B cell (primary cell): Measurements from ENCODE around the gene COL21A1. TPM values are rescaled to one million over a fixed set of nuclear protein-coding genes. Genes with fewer than 3 reads are reported as not detected.

ENCODE experiments used
- ATAC-seq: fragments of 200-7000 bp; cut with Tn5 transposase; one replicate; pipeline ENCODE4 v1.10.0; 2021; ENCODE audit warnings: low read depth, mild to moderate bottlenecking, moderate number of reproducible peaks, moderate library complexity
- CTCF ChIA-PET: fragments of 350-600 bp; sonication (Branson Sonifier 250); formaldehyde crosslinking; loops from one replicate; lab custom pipeline; 2021; ENCODE audit warnings: antibody characterized with exemption, inconsistent platforms; lab: Charles Lee
- POLR2A ChIA-PET: fragments of 350-600 bp; sonication (Branson Sonifier 250); formaldehyde crosslinking; loops from one replicate; lab custom pipeline; 2021; ENCODE audit warnings: antibody characterized with exemption; lab: Charles Lee
- DNase-seq: peaks from one replicate; pipeline ENCODE4 v3.0.0; 2013
- H2AFZ ChIP-seq: 2 replicates; pipeline ENCODE4 v1.6.1; 2012; ENCODE audit warnings: mild to moderate bottlenecking, low read depth, low read length; ENCODE audit not compliant: insufficient read depth, poor library complexity, severe bottlenecking
- H3K27ac ChIP-seq, 2 donors: 1 replicate in 1 of 2; 2 replicates in 1 of 2; pipeline ENCODE4 v1.5.1; 2012 to 2013; ENCODE audit warnings: low read length in 2 of 2, mild to moderate bottlenecking in 2 of 2, moderate library complexity in 1 of 2
- H3K27me3 ChIP-seq, 4 experiments: fragments of 200-600 bp in 1 of 4; sonication (generic) in 1 of 4; replicated peaks in 1 of 4; 1 replicate in 2 of 4; 2 replicates in 2 of 4; pipeline versions ENCODE4 v1.6.1 to v1.7.0; 2013 to 2016; ENCODE audit warnings: low read length in 3 of 4, mild to moderate bottlenecking in 2 of 4, mixed read lengths in 1 of 4, moderate library complexity in 1 of 4; ENCODE audit not compliant: insufficient read depth in 4 of 4, control insufficient read depth in 3 of 4; ENCODE audit errors: control extremely low read depth in 1 of 4
- H3K36me3 ChIP-seq, 2 experiments: replicated peaks in 1 of 2; 1 replicate in 1 of 2; 2 replicates in 1 of 2; pipeline versions ENCODE4 v1.6.1 to v1.7.1; 2013; ENCODE audit warnings: low read length in 1 of 2; ENCODE audit not compliant: insufficient read depth in 2 of 2, control insufficient read depth in 1 of 2; ENCODE audit errors: control extremely low read depth in 1 of 2, extremely low read depth in 1 of 2
- H3K4me1 ChIP-seq, 2 donors: fragments of 200-600 bp in 1 of 2; sonication (generic) in 1 of 2; 1 replicate in 1 of 2; 2 replicates in 1 of 2; pipeline versions ENCODE4 v1.5.1 to v1.6.1; 2013 to 2017; ENCODE audit warnings: low read length in 2 of 2; ENCODE audit not compliant: control insufficient read depth in 2 of 2, insufficient read depth in 2 of 2
- H3K4me2 ChIP-seq: replicated peaks from 2 replicates; pipeline ENCODE3; 2012; ENCODE audit warnings: mild to moderate bottlenecking, low read depth, low read length; ENCODE audit not compliant: poor library complexity, severe bottlenecking
- H3K4me3 ChIP-seq, 5 experiments: fragments of 200-600 bp in 1 of 5; sonication (generic) in 1 of 5; 1 replicate in 3 of 5; 2 replicates in 2 of 5; pipeline versions ENCODE4 v1.5.1 to v1.7.0; 2011 to 2016; ENCODE audit warnings: low read length in 4 of 5, mild to moderate bottlenecking in 4 of 5, low read depth in 2 of 5, control low read depth in 1 of 5, moderate library complexity in 1 of 5; ENCODE audit not compliant: insufficient read depth in 1 of 5; ENCODE audit errors: control extremely low read depth in 1 of 5, extremely low read depth in 1 of 5
- H3K79me2 ChIP-seq: fragments of 200-600 bp; sonication (generic); one replicate; pipeline ENCODE4 v1.6.0; 2016; ENCODE audit warnings: low read length; ENCODE audit not compliant: control insufficient read depth, insufficient read depth
- H3K9ac ChIP-seq: fragments of 200-600 bp; sonication (generic); 2 replicates; pipeline ENCODE4 v1.6.1; 2017; ENCODE audit warnings: mild to moderate bottlenecking, low read length, moderate library complexity
- H3K9me3 ChIP-seq, 3 donors: one replicate each; pipeline versions ENCODE4 v1.6.1 to v1.7.1; 2013; ENCODE audit warnings: low read length in 2 of 3; ENCODE audit not compliant: control insufficient read depth in 2 of 3, insufficient read depth in 1 of 3; ENCODE audit errors: control extremely low read depth in 1 of 3
- H4K20me1 ChIP-seq: 2 replicates; pipeline ENCODE4 v1.6.0; 2012; ENCODE audit warnings: mild to moderate bottlenecking, low read length; ENCODE audit not compliant: insufficient read depth, control insufficient read depth, poor library complexity, severe bottlenecking
- H3K27ac Mint-ChIP-seq: one replicate; pipeline ENCODE4 v1.8.0; 2021; ENCODE audit warnings: mixed read lengths
- H3K27me3 Mint-ChIP-seq: one replicate; pipeline ENCODE4 v1.8.0; 2021; ENCODE audit warnings: mixed read lengths
- H3K4me1 Mint-ChIP-seq: one replicate; pipeline ENCODE4 v1.8.0; 2021; ENCODE audit warnings: mixed read lengths
- H3K4me3 Mint-ChIP-seq: one replicate; pipeline ENCODE4 v1.8.0; 2021; ENCODE audit warnings: mixed read lengths
- H3K9me3 Mint-ChIP-seq: one replicate; pipeline ENCODE4 v1.8.0; 2022; ENCODE audit warnings: mixed read lengths; ENCODE audit not compliant: insufficient read depth
- EZH2 ChIP-seq: IDR thresholded peaks from 2 replicates; pipeline ENCODE4 v1.6.1; 2012; ENCODE audit warnings: borderline replicate concordance, low read depth, mild to moderate bottlenecking, moderate library complexity, low read length; ENCODE audit not compliant: insufficient read depth, poor library complexity, severe bottlenecking
- WGBS: methylation state at CpG from one replicate; pipeline ENCODE4 v1.1.5; 2013; ENCODE audit warnings: missing lambda C conversion rate; ENCODE audit not compliant: insufficient coverage; 5-methylcytosine and 5-hydroxymethylcytosine counted together
- intact Hi-C: fragments of 100-400 bp; cut with micrococcal nuclease; formaldehyde crosslinking; loops from one replicate; pipeline ENCODE4 v1.10.0; 2022
- polyA plus RNA-seq: library from polyadenylated mRNA; depleted of rRNA; stranded (reverse); fragments of >200 nt; gene quantifications from 2 replicates; pipeline ENCODE4 v1.2.3, GENCODE V29; 2012
- total RNA-seq, 2 donors: library from RNA; stranded (reverse); fragments of 120-200 nt in 1 of 2; gene quantifications; 1 replicate in 1 of 2; 2 replicates in 1 of 2; pipeline versions ENCODE4 v1.2.3 to v1.2.4, GENCODE V29; 2013 to 2022
- TF ChIP-seq, protein P1 (sequence below): fragments of 200-600 bp; IDR thresholded peaks from one replicate; pipeline ENCODE4 v1.8.0; 2022; ENCODE audit warnings: antibody characterized with exemption, mild to moderate bottlenecking

COL21A1 gene
- total and polyA plus RNA-seq, 2 donors (not counting 1 experiment from before 2014, with no cell fraction given), result not detected

DNA sequence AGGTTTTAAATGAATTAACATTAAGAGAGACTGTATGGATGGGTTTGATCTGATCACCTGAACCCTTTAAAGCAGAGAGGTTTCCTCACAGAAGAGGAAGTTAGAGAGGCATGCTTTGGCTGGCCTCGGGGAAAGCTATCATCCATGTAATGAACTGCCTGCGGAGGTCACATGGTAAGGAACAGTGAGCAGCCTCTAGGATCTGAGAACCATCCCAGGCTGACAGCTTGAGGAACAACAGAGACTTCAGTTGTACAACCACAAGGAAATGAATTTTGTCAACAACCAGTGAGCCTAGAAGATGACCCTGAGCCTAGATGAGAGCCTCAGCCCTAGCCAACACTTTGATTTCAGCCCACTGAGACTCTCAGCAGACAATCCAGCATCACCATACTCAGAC, 2.9 kb upstream of the COL21A1 start:
- H3K27ac ChIP-seq, result no peak overlapping the region
- DNase-seq (no peak), ATAC-seq (no peak)
- POLR2A ChIA-PET, result no interaction called here
- H3K4me1 Mint-ChIP-seq, result no peaks in the 10 kb centered on the region
- H3K4me2 ChIP-seq, result no peak overlapping the region
- H2AFZ ChIP-seq, result no peak overlapping the region
- intact Hi-C loops, result no loop called here
- no peak overlapping the region for H3K4me3 ChIP-seq
- H3K9ac ChIP-seq, result no peak overlapping the region
- no peaks in the 10 kb centered on the region for H4K20me1 ChIP-seq
- CTCF ChIA-PET, result no interaction called here
- H3K4me1 ChIP-seq, result no peaks in the 10 kb centered on the region
- H3K27me3 ChIP-seq, result no peaks in the 10 kb centered on the region
- TF ChIP-seq, protein P1, sequence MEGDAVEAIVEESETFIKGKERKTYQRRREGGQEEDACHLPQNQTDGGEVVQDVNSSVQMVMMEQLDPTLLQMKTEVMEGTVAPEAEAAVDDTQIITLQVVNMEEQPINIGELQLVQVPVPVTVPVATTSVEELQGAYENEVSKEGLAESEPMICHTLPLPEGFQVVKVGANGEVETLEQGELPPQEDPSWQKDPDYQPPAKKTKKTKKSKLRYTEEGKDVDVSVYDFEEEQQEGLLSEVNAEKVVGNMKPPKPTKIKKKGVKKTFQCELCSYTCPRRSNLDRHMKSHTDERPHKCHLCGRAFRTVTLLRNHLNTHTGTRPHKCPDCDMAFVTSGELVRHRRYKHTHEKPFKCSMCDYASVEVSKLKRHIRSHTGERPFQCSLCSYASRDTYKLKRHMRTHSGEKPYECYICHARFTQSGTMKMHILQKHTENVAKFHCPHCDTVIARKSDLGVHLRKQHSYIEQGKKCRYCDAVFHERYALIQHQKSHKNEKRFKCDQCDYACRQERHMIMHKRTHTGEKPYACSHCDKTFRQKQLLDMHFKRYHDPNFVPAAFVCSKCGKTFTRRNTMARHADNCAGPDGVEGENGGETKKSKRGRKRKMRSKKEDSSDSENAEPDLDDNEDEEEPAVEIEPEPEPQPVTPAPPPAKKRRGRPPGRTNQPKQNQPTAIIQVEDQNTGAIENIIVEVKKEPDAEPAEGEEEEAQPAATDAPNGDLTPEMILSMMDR, result no peak
- no peak for TF ChIP-seq EZH2
- no peaks in the 10 kb centered on the region for H3K36me3 ChIP-seq
- no peak overlapping the region for H3K27ac Mint-ChIP-seq
- no peak overlapping the region for H3K4me3 Mint-ChIP-seq
- 50% methylated on average over 1 of the region's 2 CpGs for WGBS
- H3K79me2 ChIP-seq, result no peaks in the 10 kb centered on the region
- peaks cover 0 to 14% (median 0%) of the 10 kb centered on the region in 3 donors for H3K9me3 ChIP-seq
- peaks cover 3% of the 10 kb centered on the region for H3K27me3 Mint-ChIP-seq
- H3K9me3 Mint-ChIP-seq, result peaks cover 3% of the 10 kb centered on the region

DNA sequence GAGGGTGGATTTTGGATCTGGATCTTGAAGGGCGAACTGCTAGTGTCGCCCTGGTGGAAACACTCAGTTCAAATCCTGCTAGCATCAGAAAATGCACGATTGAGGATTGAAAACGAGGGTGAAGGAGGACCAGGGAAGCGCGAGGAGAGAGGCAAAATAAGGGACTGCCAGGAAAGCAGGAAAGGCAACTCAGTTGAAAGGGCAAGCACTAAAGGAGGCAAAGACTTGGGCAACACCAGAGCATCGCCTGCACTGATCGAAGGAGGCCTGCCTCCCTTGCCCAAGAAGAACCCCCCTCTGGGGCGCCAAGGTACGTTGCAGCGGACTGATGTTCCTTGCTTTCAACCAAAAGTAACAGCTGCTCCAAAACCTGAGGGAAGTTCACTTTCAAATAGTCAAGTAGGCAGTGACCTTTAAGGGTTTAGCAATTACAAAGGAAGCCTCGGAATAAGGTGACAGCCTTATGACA, 308 bp upstream of the COL21A1 start:
- no peak for ATAC-seq
- Histone ChIP-seq H2AFZ (no peak overlapping the region), H3K9me3 (peaks cover 0 to 14% (median 0%) of the 10 kb centered on the region in 3 donors), H3K9ac (no peak overlapping the region), H3K4me3 (no peak overlapping the region), H3K27me3 (no peaks in the 10 kb centered on the region), H3K4me2 (no peak overlapping the region), H3K36me3 (no peaks in the 10 kb centered on the region), H3K27ac (no peak overlapping the region), H4K20me1 (no peaks in the 10 kb centered on the region), H3K79me2 (no peaks in the 10 kb centered on the region), H3K4me1 (no peaks in the 10 kb centered on the region)
- H3K27me3 Mint-ChIP-seq, result peaks cover 3% of the 10 kb centered on the region
- CTCF ChIA-PET, result no interaction called here
- TF ChIP-seq, protein P1, result no peak
- TF ChIP-seq EZH2, result no peak
- POLR2A ChIA-PET, result no interaction called here
- no peak overlapping the region for H3K4me3 Mint-ChIP-seq
- 28% methylated on average over 8 of the region's 12 CpGs for WGBS
- H3K27ac Mint-ChIP-seq, result no peak overlapping the region
- H3K9me3 Mint-ChIP-seq, result peaks cover 3% of the 10 kb centered on the region
- intact Hi-C loops, result no loop called here
- no peaks in the 10 kb centered on the region for H3K4me1 Mint-ChIP-seq
- no peak for DNase-seq
